Left ventricle myocardium inferior (tissue), 1 donor: Measurements from ENCODE around the gene NCAM2. TPM values are rescaled to one million over a fixed set of nuclear protein-coding genes. Genes with fewer than 3 reads are reported as not detected.

ENCODE experiments used
- DNase-seq: peaks from one replicate; pipeline ENCODE4 v3.0.0-alpha.2; 2020
- H3K27ac ChIP-seq: fragments of 200-600 bp; replicated peaks from 2 replicates; pipeline ENCODE4 v1.8.0; 2021
- H3K27me3 ChIP-seq: fragments of 200-600 bp; 2 replicates; pipeline ENCODE4 v1.8.0; 2021; ENCODE audit warnings: low read depth
- H3K36me3 ChIP-seq: fragments of 200-600 bp; 2 replicates; pipeline ENCODE4 v1.8.0; 2021
- H3K4me1 ChIP-seq: fragments of 200-600 bp; 2 replicates; pipeline ENCODE4 v1.8.0; 2021
- H3K4me3 ChIP-seq: fragments of 200-600 bp; 2 replicates; pipeline ENCODE4 v1.8.0; 2021; ENCODE audit warnings: mild to moderate bottlenecking, moderate library complexity
- H3K9me3 ChIP-seq: fragments of 200-600 bp; replicated peaks from 2 replicates; pipeline ENCODE4 v1.8.0; 2021
- CTCF ChIP-seq: fragments of 200-600 bp; IDR thresholded peaks from 2 replicates; pipeline ENCODE4 v1.8.0; 2021; ENCODE audit warnings: antibody characterized with exemption, mild to moderate bottlenecking, borderline replicate concordance
- intact Hi-C: fragments of 100-400 bp; cut with micrococcal nuclease; formaldehyde crosslinking; loops from one replicate; pipeline ENCODE4 v1.11.0; 2022
- total RNA-seq: library from RNA; stranded (reverse); fragmentation: NEBNext Ultra II Directional; extraction: Animal tissue kit (Norgen Biotek cat#: 25700); gene quantifications from one replicate; pipeline ENCODE4 v1.2.1, GENCODE V29; 2021
- donor health status: DM: no; HTN: yes; CAD: no; lungs with severe emphysema.

Gene NCAM2
- total RNA-seq, 1 donor from 2014 or later, result 4.4 TPM

GRCh38 chr21:21045518-21045917, 47.3 kb downstream of the NCAM2 start:
- no peak overlapping the region for H3K4me3 ChIP-seq
- intact Hi-C loops, result no loop called here
- H3K4me1 ChIP-seq, result no peaks in the 10 kb centered on the region
- no peaks in the 10 kb centered on the region for H3K36me3 ChIP-seq
- TF ChIP-seq CTCF, result no peak
- H3K27me3 ChIP-seq, result no peaks in the 10 kb centered on the region
- no peaks in the 10 kb centered on the region for H3K9me3 ChIP-seq
- no peak for DNase-seq
- H3K27ac ChIP-seq, result no peak overlapping the region

- Histone ChIP-seq H3K27ac (no peak overlapping the region), H3K9me3 (no peaks in the 10 kb centered on the region), H3K4me3 (no peak overlapping the region), H3K4me1 (no peaks in the 10 kb centered on the region), H3K36me3 (no peaks in the 10 kb centered on the region), H3K27me3 (no peaks in the 10 kb centered on the region)
- TF ChIP-seq CTCF, result no peak
- DNase-seq, result no peak
- intact Hi-C loops, result no loop called here
These were observed 47.9 kb downstream of the NCAM2 start for GRCh38 chr21:21046063-21046462.

- no peaks in the 10 kb centered on the region for H3K36me3 ChIP-seq
- no peaks in the 10 kb centered on the region for H3K4me1 ChIP-seq
- no peak for TF ChIP-seq CTCF
- DNase-seq, result no peak
- no peaks in the 10 kb centered on the region for H3K27me3 ChIP-seq
- no peak overlapping the region for H3K27ac ChIP-seq
- intact Hi-C loops, result no loop called here
- no peak overlapping the region for H3K4me3 ChIP-seq
- no peaks in the 10 kb centered on the region for H3K9me3 ChIP-seq
These were observed 53.2 kb downstream of the NCAM2 start for GRCh38 chr21:21051109-21052055.

GRCh38 chr21:21052672-21053071, 54.5 kb downstream of the NCAM2 start:
- no peaks in the 10 kb centered on the region for H3K36me3 ChIP-seq
- intact Hi-C loops, result no loop called here
- H3K27me3 ChIP-seq, result no peaks in the 10 kb centered on the region
- H3K9me3 ChIP-seq, result no peaks in the 10 kb centered on the region
- H3K27ac ChIP-seq, result no peak overlapping the region
- TF ChIP-seq CTCF, result no peak
- no peak for DNase-seq
- no peak overlapping the region for H3K4me3 ChIP-seq
- no peaks in the 10 kb centered on the region for H3K4me1 ChIP-seq

GRCh38 chr21:21057349-21058062, 59.3 kb downstream of the NCAM2 start:
- H3K27me3 ChIP-seq, result no peaks in the 10 kb centered on the region
- H3K27ac ChIP-seq, result no peak overlapping the region
- H3K4me1 ChIP-seq, result no peaks in the 10 kb centered on the region
- no peaks in the 10 kb centered on the region for H3K36me3 ChIP-seq
- no peak overlapping the region for H3K4me3 ChIP-seq
- no peak for DNase-seq
- TF ChIP-seq CTCF, result no peak
- no peaks in the 10 kb centered on the region for H3K9me3 ChIP-seq
- intact Hi-C loops, result no loop called here
